Stomach smooth muscle (tissue), 2 donors: Measurements from ENCODE around the gene STRN3.
"Not testable (repeated sequence)": the region's sequence is repeated elsewhere in the genome, so short reads cannot be mapped to it uniquely, and the experiment has no call there.

Source experiments
- H3K27ac ChIP-seq: one replicate; pipeline ENCODE4 v1.7.0; 2013; ENCODE audit warnings: mild to moderate bottlenecking, low read length, inconsistent platforms
- H3K27me3 ChIP-seq, 2 donors: one replicate each; pipeline ENCODE4 v1.7.0; 2013; ENCODE audit warnings: low read length in 2 of 2; ENCODE audit not compliant: insufficient read depth in 2 of 2, control insufficient read depth in 1 of 2
- H3K36me3 ChIP-seq, 2 donors: one replicate each; pipeline ENCODE4 v1.7.0; 2013; ENCODE audit warnings: low read length in 2 of 2; ENCODE audit not compliant: control insufficient read depth in 2 of 2, insufficient read depth in 2 of 2
- H3K4me1 ChIP-seq: one replicate; pipeline ENCODE4 v1.7.0; 2013; ENCODE audit warnings: low read length; ENCODE audit not compliant: control insufficient read depth, insufficient read depth
- H3K4me3 ChIP-seq, 2 donors: one replicate each; pipeline ENCODE4 v1.7.0; 2013; ENCODE audit warnings: low read length in 2 of 2
- H3K9ac ChIP-seq, 2 donors: one replicate each; pipeline ENCODE4 v1.7.0; 2013; ENCODE audit warnings: low read length in 2 of 2, mild to moderate bottlenecking in 1 of 2
- H3K9me3 ChIP-seq, 2 donors: one replicate each; pipeline ENCODE4 v1.7.0; 2013; ENCODE audit warnings: low read length in 2 of 2; ENCODE audit not compliant: control insufficient read depth in 2 of 2
- donor health status: healthy.
- donor health status: Pancreatic carcinoma.

The STRN3 gene

GRCh38 chr14:31052905-31053586 is 26.9 kb upstream of the STRN3 start:
- H3K27me3 ChIP-seq, H3K9ac ChIP-seq, H3K4me1 ChIP-seq, H3K9me3 ChIP-seq, H3K36me3 ChIP-seq, H3K27ac ChIP-seq: not testable (repeated sequence)
- H3K4me3 ChIP-seq, result peak overlapping the region in 1 of 2 donors; percentile 15

DNA sequence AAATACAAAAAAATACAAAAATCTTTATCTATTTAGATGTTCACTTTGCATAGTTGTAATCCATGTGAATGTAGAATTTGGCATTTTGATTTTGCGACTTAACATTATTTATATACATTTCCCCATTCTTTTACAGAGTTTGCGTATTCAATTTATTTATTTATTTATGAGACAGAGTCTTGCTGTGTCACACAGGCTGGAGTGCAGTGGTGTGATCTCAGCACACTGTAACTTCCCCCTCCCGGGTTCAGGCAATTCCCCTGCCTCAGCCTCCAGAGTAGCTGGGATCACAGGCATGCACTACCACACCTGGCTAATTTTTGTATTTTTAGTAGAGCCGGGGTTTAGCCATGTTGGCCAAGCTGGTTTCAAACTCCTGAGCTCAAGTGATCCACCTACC is 25.3 kb upstream of the STRN3 start:
- no peak overlapping the region for H3K4me3 ChIP-seq
- H3K4me1 ChIP-seq, result peaks cover 3% of the 10 kb centered on the region
- H3K27me3 ChIP-seq, result no peaks in the 10 kb centered on the region
- no peaks in the 10 kb centered on the region for H3K36me3 ChIP-seq
- no peaks in the 10 kb centered on the region for H3K9me3 ChIP-seq
- H3K9ac ChIP-seq, result no peak overlapping the region
- H3K27ac ChIP-seq, result no peak overlapping the region

DNA sequence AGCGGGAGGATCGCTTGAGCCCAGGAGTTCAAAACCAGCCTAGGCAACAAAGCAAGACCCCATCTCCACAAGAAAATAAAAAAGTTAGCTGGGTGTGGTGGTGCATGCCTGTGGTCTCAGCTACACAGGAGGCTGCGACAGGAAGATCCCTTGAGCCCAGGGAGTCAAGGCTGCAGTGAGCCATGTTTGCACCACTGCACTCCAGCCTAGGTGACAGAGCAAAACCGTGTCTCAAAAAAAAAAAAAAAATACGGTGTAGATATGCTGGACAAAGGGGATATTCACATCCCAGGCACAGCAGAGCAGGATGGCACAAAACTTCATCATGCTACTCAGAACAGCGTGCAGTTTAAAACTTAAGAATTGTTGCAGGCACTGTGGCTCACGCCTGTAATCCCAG is 24.8 kb upstream of the STRN3 start:
- Histone ChIP-seq H3K27me3 (no peaks in the 10 kb centered on the region), H3K4me3 (no peak overlapping the region), H3K4me1 (peaks cover 3% of the 10 kb centered on the region), H3K9me3 (no peaks in the 10 kb centered on the region), H3K9ac (no peak overlapping the region), H3K27ac (no peak overlapping the region), H3K36me3 (no peaks in the 10 kb centered on the region)

GRCh38 chr14:31047503-31047902 is 21.3 kb upstream of the STRN3 start:
- H3K36me3 ChIP-seq, result no peaks in the 10 kb centered on the region
- no peak overlapping the region for H3K4me3 ChIP-seq
- no peak overlapping the region for H3K9ac ChIP-seq
- no peaks in the 10 kb centered on the region for H3K9me3 ChIP-seq
- H3K4me1 ChIP-seq, result no peaks in the 10 kb centered on the region
- H3K27me3 ChIP-seq, result no peaks in the 10 kb centered on the region
- no peak overlapping the region for H3K27ac ChIP-seq

GRCh38 chr14:31045501-31046080 is 19.4 kb upstream of the STRN3 start:
- Histone ChIP-seq H3K4me3 (no peak overlapping the region), H3K27ac (no peak overlapping the region), H3K36me3 (no peaks in the 10 kb centered on the region), H3K9me3 (no peaks in the 10 kb centered on the region), H3K9ac (no peak overlapping the region), H3K4me1 (no peaks in the 10 kb centered on the region), H3K27me3 (no peaks in the 10 kb centered on the region)

DNA sequence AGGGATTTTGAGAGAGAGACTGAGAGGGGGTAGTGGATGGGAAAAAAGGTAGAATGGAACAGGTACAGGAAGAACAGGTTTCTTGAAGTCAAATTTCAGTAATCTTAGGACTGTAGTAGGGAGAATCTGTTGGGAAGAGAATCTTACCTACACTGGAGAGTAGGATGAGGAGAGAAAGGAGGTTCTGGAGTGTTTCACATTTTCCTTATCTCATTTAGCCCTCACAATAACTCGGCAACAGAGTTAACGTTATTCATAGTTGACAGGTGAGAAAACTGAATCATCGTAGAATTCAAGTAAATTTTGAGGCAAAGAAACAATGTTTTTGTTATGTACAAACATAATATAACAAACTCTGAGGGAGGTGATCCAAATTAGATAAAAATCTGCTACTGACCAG is 17.2 kb upstream of the STRN3 start:
- Histone ChIP-seq H3K27me3 (no peaks in the 10 kb centered on the region), H3K9ac (no peak overlapping the region)

GRCh38 chr14:31042893-31043292 is 16.7 kb upstream of the STRN3 start:
- H3K36me3 ChIP-seq, H3K9me3 ChIP-seq, H3K27ac ChIP-seq, H3K9ac ChIP-seq, H3K4me1 ChIP-seq, H3K4me3 ChIP-seq, H3K27me3 ChIP-seq: not testable (repeated sequence)

More for the DNA sequence above, 17.2 kb upstream of the STRN3 start:
- Histone ChIP-seq H3K27ac (no peak overlapping the region), H3K4me1 (no peaks in the 10 kb centered on the region), H3K36me3 (no peaks in the 10 kb centered on the region), H3K9me3 (no peaks in the 10 kb centered on the region), H3K4me3 (no peak overlapping the region)

DNA sequence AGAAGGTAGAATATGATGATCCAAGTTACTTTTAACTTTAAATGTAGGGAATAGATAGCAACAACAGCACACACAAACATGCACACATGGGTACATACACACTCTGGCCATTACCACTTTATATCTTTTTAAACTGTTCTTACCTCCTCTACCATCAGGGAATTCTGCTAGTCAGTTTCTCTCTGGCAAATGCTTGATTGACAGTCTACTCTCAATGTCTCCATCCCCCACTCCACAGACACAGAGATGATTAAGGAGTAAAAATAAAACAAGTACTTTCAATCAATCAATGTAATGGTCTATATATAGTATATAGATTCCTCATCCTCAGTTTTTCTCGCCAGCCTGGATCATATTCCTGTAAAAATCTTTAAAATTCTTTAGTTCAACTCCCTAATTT is 16.1 kb upstream of the STRN3 start:
- Histone ChIP-seq H3K9me3 (no peaks in the 10 kb centered on the region), H3K36me3 (no peaks in the 10 kb centered on the region), H3K4me1 (no peaks in the 10 kb centered on the region), H3K27ac (no peak overlapping the region), H3K9ac (no peak overlapping the region), H3K4me3 (no peak overlapping the region), H3K27me3 (no peaks in the 10 kb centered on the region)

DNA sequence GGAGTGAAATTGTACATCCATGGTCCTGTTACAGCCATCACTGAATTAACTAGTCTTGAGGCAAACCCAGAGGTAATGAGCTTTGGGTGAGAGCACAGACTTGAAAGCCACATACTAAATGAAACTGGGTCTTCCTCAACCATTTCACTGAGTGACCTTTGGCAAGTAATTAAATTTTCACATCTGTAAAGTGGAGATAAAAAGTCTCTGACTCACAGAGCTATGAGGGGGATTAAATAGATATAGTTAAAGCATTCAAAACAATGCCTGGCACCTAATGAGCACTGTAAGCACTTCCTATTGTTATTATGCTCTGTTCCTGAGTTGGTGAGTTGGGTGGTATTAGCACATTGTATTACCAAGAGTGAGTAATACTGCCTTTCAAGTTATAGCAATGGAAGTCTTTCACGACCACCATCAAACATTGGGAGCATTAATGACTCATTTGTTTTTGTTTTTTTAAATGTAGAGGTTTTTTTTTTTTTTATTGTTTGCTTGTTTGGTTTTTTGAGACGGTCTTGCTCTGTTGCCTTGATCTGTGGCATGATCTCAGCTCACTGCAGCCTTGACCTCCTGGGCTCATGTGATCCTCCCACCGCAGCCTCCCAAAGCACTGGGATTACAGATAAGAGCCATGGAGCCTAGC is 12.5 kb upstream of the STRN3 start:
- no peak overlapping the region for H3K4me3 ChIP-seq
- no peak overlapping the region for H3K9ac ChIP-seq
- H3K4me1 ChIP-seq, result no peaks in the 10 kb centered on the region
- H3K36me3 ChIP-seq, result no peaks in the 10 kb centered on the region
- no peaks in the 10 kb centered on the region for H3K27me3 ChIP-seq
- no peak overlapping the region for H3K27ac ChIP-seq
- H3K9me3 ChIP-seq, result no peaks in the 10 kb centered on the region

GRCh38 chr14:31037709-31038221 is 11.6 kb upstream of the STRN3 start:
- Histone ChIP-seq H3K4me1 (no peaks in the 10 kb centered on the region), H3K27me3 (no peaks in the 10 kb centered on the region), H3K4me3 (no peak overlapping the region), H3K27ac (no peak overlapping the region), H3K9ac (no peak overlapping the region), H3K9me3 (no peaks in the 10 kb centered on the region), H3K36me3 (no peaks in the 10 kb centered on the region)

DNA sequence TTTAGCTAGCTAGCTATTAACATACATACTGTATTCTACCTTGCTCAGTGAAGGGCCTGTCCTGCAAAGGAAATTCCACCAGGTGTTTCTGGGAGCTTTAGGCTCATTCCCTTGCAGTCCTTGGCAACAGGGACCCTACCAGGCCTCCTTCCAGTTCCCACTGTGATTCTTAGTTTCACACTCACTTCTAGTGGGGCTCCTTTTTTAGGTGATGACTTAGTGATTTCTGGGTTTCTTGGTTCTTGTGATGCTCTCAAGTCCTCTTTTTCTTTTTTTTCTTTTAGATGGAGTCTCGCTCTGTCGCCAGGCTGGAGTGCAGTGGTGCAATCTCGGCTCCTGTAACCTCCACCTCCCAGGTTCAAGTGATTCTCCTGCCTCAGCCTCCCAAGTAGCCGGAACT is 10.4 kb upstream of the STRN3 start:
- Histone ChIP-seq H3K27me3 (no peaks in the 10 kb centered on the region), H3K4me3 (no peak overlapping the region), H3K9ac (no peak overlapping the region), H3K9me3 (no peaks in the 10 kb centered on the region), H3K36me3 (no peaks in the 10 kb centered on the region), H3K27ac (no peak overlapping the region), H3K4me1 (no peaks in the 10 kb centered on the region)
